ENCODE data around the gene KCNQ1. TPM values are rescaled to one million over a fixed set of nuclear protein-coding genes. Genes with fewer than 3 reads are reported as not detected.
A peak's percentile ranks its signal among the peaks of the same experiment; 100 is the strongest.

The KCNQ1 gene
- polyA plus RNA-seq, 2 donors: 0.31 to 0.52 TPM

DNA sequence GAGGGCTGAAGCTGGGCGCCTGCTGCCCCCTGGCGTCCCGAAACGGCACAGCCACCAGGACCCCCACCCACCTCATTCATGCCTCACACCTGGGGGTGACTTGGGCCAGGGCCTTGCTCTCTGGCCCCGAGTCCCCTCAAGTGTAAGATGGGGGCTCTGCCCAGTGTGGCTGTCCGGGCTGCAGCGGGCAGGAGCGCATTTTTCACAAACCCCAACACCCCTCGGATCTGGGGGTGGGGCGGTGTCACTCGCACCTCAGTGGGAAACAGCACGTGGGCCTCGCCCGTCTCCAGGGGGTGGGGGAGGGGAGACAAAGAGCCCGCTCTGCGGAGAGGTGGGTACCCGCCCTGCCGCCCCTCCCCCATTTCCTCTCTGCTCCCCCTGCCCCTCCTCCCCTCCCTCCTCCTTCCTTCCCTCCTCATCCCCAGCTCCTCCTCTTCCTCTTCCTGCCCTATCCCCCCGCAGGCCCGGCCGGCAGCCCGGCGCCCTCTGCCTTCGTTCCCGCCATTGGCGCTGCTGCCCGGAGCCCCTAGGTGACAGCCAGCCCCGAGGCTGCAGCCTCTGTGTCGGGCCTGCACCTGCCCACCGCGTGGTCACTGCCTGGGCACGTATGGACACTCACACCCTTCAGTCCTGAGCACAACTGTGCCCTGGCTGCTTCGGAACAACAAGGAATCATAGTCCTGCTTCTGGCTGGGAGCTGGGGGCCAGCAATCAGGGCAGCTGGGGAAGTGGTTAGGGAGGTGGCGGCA lies 447.6 kb downstream of the KCNQ1 start:
- H3K27me3 ChIP-seq (ENCODE audit: control insufficient read depth in 1 of 2, insufficient read depth in 2 of 2, low read length in 2 of 2): no peaks in the 10 kb centered on the region
- H3K27ac ChIP-seq (ENCODE audit: low read depth in 2 of 2, low read length in 1 of 2): peak overlapping the region; percentile 1 to 30
- H3K36me3 ChIP-seq (ENCODE audit: control insufficient read depth in 2 of 2, insufficient read depth in 2 of 2, low read length in 1 of 2): no peaks in the 10 kb centered on the region
- 2% methylated on average over 27 to 34 of the region's 34 CpGs for WGBS, 2 donors
- H3K9me3 ChIP-seq (ENCODE audit: control insufficient read depth in 2 of 2, insufficient read depth in 1 of 2, low read depth in 1 of 2, low read length in 1 of 2): no peaks in the 10 kb centered on the region
- H3K4me1 ChIP-seq (ENCODE audit: control insufficient read depth in 2 of 2, insufficient read depth in 2 of 2, low read length in 1 of 2): peaks cover 0 to 11% of the 10 kb centered on the region in 2 donors
- H3K4me3 ChIP-seq (ENCODE audit: low read depth in 1 of 2, low read length in 2 of 2): peak overlapping the region; percentile 14 to 39

DNA sequence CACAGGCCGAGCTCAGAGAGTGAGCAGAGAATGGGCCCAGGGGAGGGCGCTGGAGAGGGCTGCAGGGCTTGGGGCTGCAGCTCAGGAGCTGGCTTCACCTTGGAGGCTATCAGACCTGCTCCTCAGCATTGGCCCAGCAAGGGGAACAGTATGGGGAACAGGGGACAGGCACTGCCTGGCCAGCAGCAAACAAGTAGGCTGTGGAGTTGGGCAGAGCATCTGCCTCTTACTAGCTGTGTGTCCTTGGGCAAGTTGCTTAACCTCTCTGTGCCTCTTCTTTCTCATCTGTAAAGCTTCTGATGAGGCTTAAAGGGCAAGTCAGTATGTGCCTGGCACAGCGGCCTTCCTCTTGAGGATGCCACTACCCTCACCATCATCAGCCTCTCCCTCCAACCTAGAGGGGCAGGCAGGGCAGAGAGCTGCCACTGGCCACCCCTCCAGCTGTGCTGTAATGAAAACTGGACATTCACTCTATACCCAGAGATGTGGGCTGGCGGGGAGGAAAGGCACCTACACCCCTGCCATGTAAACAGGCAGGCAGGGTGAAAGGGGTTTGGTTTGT lies 448.2 kb downstream of the KCNQ1 start:
- H3K27me3 ChIP-seq (ENCODE audit: control insufficient read depth in 1 of 2, insufficient read depth in 2 of 2, low read length in 2 of 2): no peaks in the 10 kb centered on the region
- peaks cover 0 to 11% of the 10 kb centered on the region in 2 donors for H3K4me1 ChIP-seq (ENCODE audit: control insufficient read depth in 2 of 2, insufficient read depth in 2 of 2, low read length in 1 of 2)
- 53 to 56% methylated on average over 4 of the region's 4 CpGs for WGBS, 2 donors
- H3K36me3 ChIP-seq (ENCODE audit: control insufficient read depth in 2 of 2, insufficient read depth in 2 of 2, low read length in 1 of 2): no peaks in the 10 kb centered on the region
- no peaks in the 10 kb centered on the region for H3K9me3 ChIP-seq (ENCODE audit: control insufficient read depth in 2 of 2, insufficient read depth in 1 of 2, low read depth in 1 of 2, low read length in 1 of 2)
- H3K27ac ChIP-seq (ENCODE audit: low read depth in 2 of 2, low read length in 1 of 2): peak overlapping the region in 1 of 2 donors; percentile 1
- H3K4me3 ChIP-seq (ENCODE audit: low read depth in 1 of 2, low read length in 2 of 2): peak overlapping the region; percentile 14 to 39

DNA sequence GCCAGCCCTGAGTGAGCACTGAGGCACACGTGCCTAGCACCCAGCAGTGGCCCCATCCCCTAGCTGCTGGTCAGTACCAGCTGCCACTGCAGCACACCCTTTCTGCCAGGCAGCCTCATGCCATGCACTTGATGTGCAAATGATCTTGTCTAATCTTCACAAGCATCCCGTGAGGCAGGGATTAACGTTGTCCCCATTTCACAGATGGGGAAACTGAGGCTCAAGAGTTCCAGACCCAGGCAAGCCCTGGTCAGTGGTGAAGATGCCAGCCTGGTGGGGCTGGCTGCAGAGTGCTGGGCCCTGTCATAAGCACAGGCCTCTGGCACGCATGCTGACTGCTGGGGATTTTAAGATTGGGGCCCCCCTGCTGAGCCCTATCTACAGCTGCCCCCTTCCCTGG lies 449.1 kb downstream of the KCNQ1 start:
- no peak overlapping the region for H3K27ac ChIP-seq (ENCODE audit: low read depth in 2 of 2, low read length in 1 of 2)
- no peak overlapping the region for H3K4me3 ChIP-seq (ENCODE audit: low read depth in 1 of 2, low read length in 2 of 2)
- WGBS, 2 donors: 85 to 90% methylated on average over 4 of the region's 4 CpGs
- H3K4me1 ChIP-seq (ENCODE audit: control insufficient read depth in 2 of 2, insufficient read depth in 2 of 2, low read length in 1 of 2): peaks cover 0 to 18% of the 10 kb centered on the region in 2 donors
- H3K9me3 ChIP-seq (ENCODE audit: control insufficient read depth in 2 of 2, insufficient read depth in 1 of 2, low read depth in 1 of 2, low read length in 1 of 2): no peaks in the 10 kb centered on the region
- H3K27me3 ChIP-seq (ENCODE audit: control insufficient read depth in 1 of 2, insufficient read depth in 2 of 2, low read length in 2 of 2): no peaks in the 10 kb centered on the region
- no peaks in the 10 kb centered on the region for H3K36me3 ChIP-seq (ENCODE audit: control insufficient read depth in 2 of 2, insufficient read depth in 2 of 2, low read length in 1 of 2)

DNA sequence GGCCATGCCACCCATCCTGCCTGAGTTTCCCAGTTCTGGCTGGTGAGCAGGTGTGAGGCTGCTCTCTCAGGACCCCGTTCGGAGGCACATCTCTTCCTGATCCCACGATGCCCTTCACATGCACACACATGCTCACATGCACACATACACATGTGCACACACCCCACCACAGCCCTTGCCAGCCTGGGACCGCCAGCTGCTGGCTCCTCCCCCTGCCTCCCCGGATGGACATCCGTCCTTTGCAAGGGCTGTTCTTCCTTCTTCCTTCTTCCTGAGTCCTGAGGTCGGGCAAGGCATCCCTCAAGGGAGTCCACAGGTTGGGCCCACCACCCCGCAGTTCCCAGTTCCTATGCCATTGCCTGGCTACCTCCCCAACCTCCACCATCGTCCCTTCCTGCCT lies 451.2 kb downstream of the KCNQ1 start:
- peaks cover 0 to 23% of the 10 kb centered on the region in 2 donors for H3K4me1 ChIP-seq (ENCODE audit: control insufficient read depth in 2 of 2, insufficient read depth in 2 of 2, low read length in 1 of 2)
- no peaks in the 10 kb centered on the region for H3K9me3 ChIP-seq (ENCODE audit: control insufficient read depth in 2 of 2, insufficient read depth in 1 of 2, low read depth in 1 of 2, low read length in 1 of 2)
- no peak overlapping the region for H3K4me3 ChIP-seq (ENCODE audit: low read depth in 1 of 2, low read length in 2 of 2)
- no peaks in the 10 kb centered on the region for H3K27me3 ChIP-seq (ENCODE audit: control insufficient read depth in 1 of 2, insufficient read depth in 2 of 2, low read length in 2 of 2)
- H3K36me3 ChIP-seq (ENCODE audit: control insufficient read depth in 2 of 2, insufficient read depth in 2 of 2, low read length in 1 of 2): no peaks in the 10 kb centered on the region
- H3K27ac ChIP-seq (ENCODE audit: low read depth in 2 of 2, low read length in 1 of 2): no peak overlapping the region
- WGBS, 2 donors: 77 to 78% methylated on average over 9 of the region's 9 CpGs

DNA sequence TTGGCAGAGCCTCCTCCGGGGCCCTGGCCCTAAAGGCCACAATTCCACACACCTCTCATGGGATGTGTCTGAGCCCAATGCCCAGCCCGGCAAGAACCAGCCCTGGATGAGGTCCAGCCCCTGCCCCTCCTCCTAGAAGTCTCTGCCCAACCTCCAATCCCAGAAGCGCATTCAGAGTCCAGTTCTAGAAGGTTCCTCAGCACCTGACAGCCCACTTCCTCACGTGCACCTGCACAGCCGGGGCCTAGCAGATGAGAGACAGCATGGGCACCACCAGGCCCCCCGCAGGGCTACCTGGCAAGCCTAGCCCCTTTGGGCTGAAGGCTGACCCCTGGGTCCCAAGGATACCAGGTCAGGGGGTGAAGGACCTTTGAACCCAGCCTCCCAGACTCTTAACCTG lies 452.2 kb downstream of the KCNQ1 start:
- Histone ChIP-seq H3K27me3 (ENCODE audit: control insufficient read depth in 1 of 2, insufficient read depth in 2 of 2, low read length in 2 of 2) (no peaks in the 10 kb centered on the region), H3K9me3 (ENCODE audit: control insufficient read depth in 2 of 2, insufficient read depth in 1 of 2, low read depth in 1 of 2, low read length in 1 of 2) (no peaks in the 10 kb centered on the region), H3K36me3 (ENCODE audit: control insufficient read depth in 2 of 2, insufficient read depth in 2 of 2, low read length in 1 of 2) (no peaks in the 10 kb centered on the region), H3K4me1 (ENCODE audit: control insufficient read depth in 2 of 2, insufficient read depth in 2 of 2, low read length in 1 of 2) (peaks cover 0 to 24% of the 10 kb centered on the region in 2 donors), H3K4me3 (ENCODE audit: low read depth in 1 of 2, low read length in 2 of 2) (no peak overlapping the region), H3K27ac (ENCODE audit: low read depth in 2 of 2, low read length in 1 of 2) (no peak overlapping the region)
- 89 to 93% methylated on average over 6 of the region's 6 CpGs for WGBS, 2 donors

DNA sequence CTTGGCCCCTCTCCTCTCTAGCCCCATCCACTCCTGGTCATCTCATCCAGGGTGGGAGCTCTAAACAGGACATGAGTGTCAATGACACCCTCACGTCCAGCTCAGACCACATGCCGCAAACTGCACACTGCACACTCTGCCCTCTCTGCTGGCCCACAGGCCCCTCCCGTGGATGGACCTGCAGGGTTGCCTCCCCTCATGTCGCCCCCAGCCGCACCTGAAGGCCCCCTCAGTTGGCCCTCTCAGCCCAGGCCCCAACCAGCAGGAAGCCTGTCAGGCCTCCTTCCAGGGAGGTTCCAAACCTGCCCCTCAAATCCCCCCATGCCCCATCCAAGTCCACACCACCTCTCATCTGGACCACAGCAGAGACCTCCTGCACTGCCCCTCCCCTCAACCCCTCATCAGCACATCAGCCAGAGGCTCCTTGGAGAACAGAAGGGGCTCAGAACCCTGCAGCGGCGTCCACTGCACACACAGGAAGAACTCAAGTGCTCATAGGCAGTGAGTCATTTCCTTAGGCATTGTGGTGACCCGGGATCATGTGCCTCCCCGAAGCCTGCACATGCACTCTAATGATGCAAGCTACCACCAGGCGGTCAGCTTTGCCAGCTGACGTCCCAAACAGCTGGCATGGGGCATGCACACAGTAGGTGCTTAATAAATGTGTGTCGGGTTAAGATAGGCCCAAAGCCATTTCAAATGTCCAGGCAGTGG lies 453.7 kb downstream of the KCNQ1 start:
- H3K27ac ChIP-seq (ENCODE audit: low read depth in 2 of 2, low read length in 1 of 2): peak overlapping the region; percentile 68 to 77

More for the DNA sequence above, 453.7 kb downstream of the KCNQ1 start:
- WGBS, 2 donors: 57 to 65% methylated on average over 12 of the region's 12 CpGs
- peaks cover 4 to 32% of the 10 kb centered on the region in 2 donors for H3K4me1 ChIP-seq (ENCODE audit: control insufficient read depth in 2 of 2, insufficient read depth in 2 of 2, low read length in 1 of 2)
- H3K27me3 ChIP-seq (ENCODE audit: control insufficient read depth in 1 of 2, insufficient read depth in 2 of 2, low read length in 2 of 2): no peaks in the 10 kb centered on the region
- H3K36me3 ChIP-seq (ENCODE audit: control insufficient read depth in 2 of 2, insufficient read depth in 2 of 2, low read length in 1 of 2): no peaks in the 10 kb centered on the region
- no peaks in the 10 kb centered on the region for H3K9me3 ChIP-seq (ENCODE audit: control insufficient read depth in 2 of 2, insufficient read depth in 1 of 2, low read depth in 1 of 2, low read length in 1 of 2)
- H3K4me3 ChIP-seq (ENCODE audit: low read depth in 1 of 2, low read length in 2 of 2): no peak overlapping the region

Other genes starting within 250 kb of the KCNQ1 start
- gene ASCL2, start 174.4 kb upstream of the KCNQ1 start, polyA plus RNA-seq: 1 to 10 TPM in 1 of 2 donors, under 1 TPM in 1; 0.95 to 1.7 TPM
- gene C11orf21, start 143.1 kb upstream of the KCNQ1 start, polyA plus RNA-seq: under 1 TPM; 0.42 to 0.45 TPM
- gene TSPAN32, start 143.0 kb upstream of the KCNQ1 start, polyA plus RNA-seq: under 1 TPM; 0.47 to 0.51 TPM
- 100 to 1,000 TPM in 1 of 2 donors, 10 to 100 TPM in 1; 56.8 to 175 TPM for gene CD81, start 67.7 kb upstream of the KCNQ1 start, polyA plus RNA-seq
- 10 to 100 TPM; 29.5 to 34.6 TPM for gene TSSC4, start 44.3 kb upstream of the KCNQ1 start, polyA plus RNA-seq
- under 1 TPM in 1 of 2 donors, not detected in 1; 0.01 TPM for gene TRPM5, start 494 bp upstream of the KCNQ1 start, polyA plus RNA-seq

Measured in esophagus (tissue), 2 donors.